ENCODE measurements around the gene ACTN4.

GRCh38 chr19:38665219-38665931 is 17.9 kb downstream of the ACTN4 start:
- no peak for TF ChIP-seq CTCF (IDR thresholded peaks at IDR 0.05; ENCODE audit: low read depth, low read length)
- no peak for TF ChIP-seq EZH2phosphoT487 (IDR thresholded peaks at IDR 0.05; ENCODE audit: low read depth)

All from OCI-LY3 (cell line).